ENCODE measurements around the gene DENND2A.
A peak's percentile ranks its signal among the peaks of the same experiment; 100 is the strongest.
"Not testable (repeated sequence)": the region's sequence is repeated elsewhere in the genome, so short reads cannot be mapped to it uniquely, and the experiment has no call there.

Gene DENND2A

GRCh38 chr7:140585333-140585732 lies 55.3 kb downstream of the DENND2A start:
- no peak for TF ChIP-seq POLR2A (IDR thresholded peaks at IDR 0.05; ENCODE audit: low read depth, low read length)
- DNase-seq (ENCODE audit: insufficient read length, low spot score) (no peak), FAIRE-seq (no peak)

DNA sequence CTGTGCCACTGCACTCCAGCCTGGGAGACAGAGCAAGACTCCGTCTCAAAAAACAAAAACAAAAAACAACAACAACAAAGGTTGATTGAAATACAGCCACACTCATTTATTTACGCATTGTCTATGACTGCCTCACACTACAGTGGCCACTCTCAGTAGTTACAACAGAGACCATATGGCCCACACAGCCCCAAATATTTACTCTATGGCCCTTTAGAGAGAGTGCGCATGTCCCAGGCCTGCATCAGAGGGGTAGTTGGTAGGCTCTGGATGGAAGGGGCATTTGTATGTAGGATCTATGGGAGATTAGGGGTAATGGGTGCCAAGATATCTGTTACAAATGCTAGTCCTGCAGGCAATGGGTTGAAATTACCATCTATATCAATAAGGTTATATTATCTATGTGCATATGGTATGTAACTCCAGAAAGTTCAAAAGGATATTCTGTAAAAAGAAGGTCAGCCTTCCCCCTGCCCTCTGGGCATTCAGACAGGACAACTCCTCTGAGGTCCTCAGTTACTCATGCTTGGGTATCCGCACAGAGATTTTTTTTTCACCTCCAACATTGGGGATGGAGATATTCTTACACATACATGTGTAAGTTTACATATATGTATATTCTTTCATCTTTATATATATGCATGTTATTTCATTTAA lies 56.3 kb downstream of the DENND2A start:
- DNase-seq (ENCODE audit: insufficient read length, low spot score): no peak
- FAIRE-seq: no peak
- TF ChIP-seq POLR2A (IDR thresholded peaks at IDR 0.05; ENCODE audit: low read depth, low read length): no peak

- FAIRE-seq (no peak), DNase-seq (ENCODE audit: insufficient read length, low spot score) (no peak)
- TF ChIP-seq POLR2A (IDR thresholded peaks at IDR 0.05; ENCODE audit: low read depth, low read length): no peak
Measured at GRCh38 chr7:140581411-140581810, 59.2 kb downstream of the DENND2A start.

GRCh38 chr7:140577651-140578050 lies 63.0 kb downstream of the DENND2A start:
- no peak for TF ChIP-seq POLR2A (IDR thresholded peaks at IDR 0.05; ENCODE audit: low read depth, low read length)
- FAIRE-seq (no peak), DNase-seq (ENCODE audit: insufficient read length, low spot score) (no peak)

DNA sequence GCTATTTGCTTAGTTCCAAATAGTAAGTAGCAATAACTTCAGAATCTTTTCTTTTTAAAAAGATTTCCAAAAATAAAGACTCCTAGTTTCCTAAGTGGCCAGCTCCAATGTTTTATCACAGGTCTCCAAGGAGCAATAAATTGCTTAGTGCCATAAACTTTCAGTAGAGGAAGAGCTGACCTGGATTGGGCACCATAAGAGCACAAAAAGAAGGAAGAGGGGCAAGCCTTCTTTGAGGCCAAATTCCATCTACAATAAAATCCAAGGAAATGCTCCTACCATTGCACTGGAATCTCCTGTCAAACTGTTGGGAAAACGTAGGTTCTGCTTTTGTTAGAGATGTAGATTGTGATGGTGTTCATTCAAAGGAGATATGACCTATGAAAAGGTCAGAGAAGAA lies 64.0 kb downstream of the DENND2A start:
- DNase-seq (ENCODE audit: insufficient read length, low spot score) (no peak), FAIRE-seq (no peak)
- TF ChIP-seq POLR2A (IDR thresholded peaks at IDR 0.05; ENCODE audit: low read depth, low read length): no peak

DNA sequence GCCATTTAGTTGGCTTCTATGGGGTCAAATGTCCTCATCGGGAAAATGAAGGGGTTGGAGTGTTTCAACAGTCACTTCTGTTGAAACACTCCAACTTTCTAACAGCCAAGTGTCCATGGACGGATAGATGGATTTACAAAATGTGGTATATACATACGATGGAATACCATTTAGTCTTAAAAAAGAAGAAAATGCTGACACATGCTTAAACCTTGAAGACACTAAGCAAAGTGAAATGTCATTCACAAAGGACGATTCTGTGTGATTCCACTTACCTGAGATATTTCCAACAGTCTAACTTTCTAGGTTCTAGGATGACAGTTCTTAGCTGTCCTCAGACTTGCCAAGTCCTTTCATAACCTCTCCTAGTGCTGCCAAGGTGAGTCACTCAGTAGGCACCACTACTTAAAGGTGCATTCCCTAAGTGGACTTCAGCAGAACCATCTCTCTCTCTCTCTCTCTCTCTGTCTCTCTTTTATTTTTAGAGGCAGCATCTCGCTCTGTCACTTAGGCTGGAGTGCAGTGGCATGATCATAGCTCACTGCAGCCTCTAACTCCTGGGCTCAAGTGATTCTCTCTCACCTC lies 69.0 kb downstream of the DENND2A start:
- no peak for TF ChIP-seq POLR2A (IDR thresholded peaks at IDR 0.05; ENCODE audit: low read depth, low read length)
- no peak for DNase-seq (ENCODE audit: insufficient read length, low spot score)
- FAIRE-seq: no peak

DNA sequence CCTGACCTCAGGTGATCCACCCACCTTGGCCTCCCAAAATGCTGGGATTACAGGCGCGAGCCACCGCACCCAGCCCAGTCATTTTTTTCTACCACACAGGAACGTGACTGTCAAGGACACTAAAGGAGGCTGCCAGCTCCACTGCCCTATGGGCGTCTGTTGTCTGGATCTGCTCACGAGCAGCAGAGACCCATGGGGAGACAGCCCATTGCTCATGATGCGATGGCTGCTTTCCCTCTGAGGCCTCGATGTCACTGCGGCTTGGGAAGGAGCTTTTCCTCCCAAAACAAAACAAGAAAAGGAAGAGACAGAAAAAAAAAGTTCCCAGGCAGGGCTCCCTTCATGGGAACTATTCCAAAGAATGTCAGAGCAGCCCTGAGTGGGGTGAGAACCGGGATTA lies 70.5 kb downstream of the DENND2A start:
- TF ChIP-seq POLR2A (IDR thresholded peaks at IDR 0.05; ENCODE audit: low read depth, low read length): no peak
- DNase-seq (ENCODE audit: insufficient read length, low spot score) (no peak), FAIRE-seq (no peak)

DNA sequence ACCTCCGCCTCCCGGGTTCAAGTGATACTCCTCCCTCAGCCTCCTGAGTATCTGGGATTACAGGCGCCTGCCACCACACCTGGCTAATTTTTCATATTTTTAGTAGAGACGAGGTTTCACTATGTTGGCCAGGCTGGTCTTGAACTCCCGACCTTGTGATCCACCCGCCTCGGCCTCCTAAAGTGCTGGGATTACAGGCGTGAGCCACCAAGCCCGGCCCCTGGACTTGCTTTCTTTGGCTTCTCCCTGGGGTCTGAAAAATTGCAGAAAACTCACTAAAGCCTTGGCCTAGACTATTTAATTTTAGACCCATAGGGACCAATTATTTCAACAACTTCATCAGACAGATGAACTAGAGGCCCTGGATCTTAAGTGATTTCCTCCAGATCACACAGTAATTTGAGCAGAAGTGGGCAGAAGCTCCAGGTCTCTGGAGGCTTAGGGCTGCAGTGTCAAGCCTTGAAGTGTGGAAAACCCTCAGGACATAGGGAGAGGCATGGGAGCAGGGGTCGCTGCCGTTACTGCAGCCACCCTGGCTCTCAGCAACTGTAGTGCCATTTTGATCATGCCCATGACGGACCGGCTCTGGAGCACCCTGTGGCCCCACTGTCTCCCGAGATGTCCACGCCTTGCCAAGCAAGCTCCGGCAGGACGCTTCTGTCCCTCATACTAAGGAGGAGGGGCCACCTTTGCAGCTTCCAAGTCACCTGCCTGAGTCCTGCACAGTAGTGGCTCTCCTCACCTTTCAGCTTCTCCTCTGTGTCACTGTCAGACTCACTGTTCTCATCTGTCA lies 72.4 kb downstream of the DENND2A start:
- no peak for DNase-seq (ENCODE audit: insufficient read length, low spot score)
- no peak for TF ChIP-seq POLR2A (IDR thresholded peaks at IDR 0.05; ENCODE audit: low read depth, low read length)
- no peak for FAIRE-seq

DNA sequence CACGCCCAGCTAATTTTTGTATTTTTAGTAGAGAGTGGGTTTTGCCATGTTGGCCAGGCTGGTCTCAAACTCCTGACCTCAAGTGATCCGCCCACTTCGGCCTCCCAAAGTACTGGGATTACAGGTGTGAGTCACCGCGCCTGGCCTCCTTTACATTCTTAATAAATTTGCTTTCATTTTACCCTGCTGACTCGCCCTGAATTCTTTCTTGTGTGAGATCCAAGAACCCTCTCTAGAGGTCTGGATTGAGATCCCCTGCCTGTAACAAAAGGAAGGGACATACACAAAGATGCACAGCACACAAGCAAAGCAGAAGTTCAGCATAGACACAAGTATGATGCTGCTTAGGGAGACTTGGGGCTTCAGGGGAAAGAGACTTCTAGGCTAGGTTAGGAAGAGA lies 74.4 kb downstream of the DENND2A start:
- not testable (repeated sequence) for FAIRE-seq
- peak; percentile 15 for DNase-seq (ENCODE audit: insufficient read length, low spot score)

GRCh38 chr7:140565761-140566160 lies 74.9 kb downstream of the DENND2A start:
- FAIRE-seq; DNase-seq (ENCODE audit: insufficient read length, low spot score): not testable (repeated sequence)

DNA sequence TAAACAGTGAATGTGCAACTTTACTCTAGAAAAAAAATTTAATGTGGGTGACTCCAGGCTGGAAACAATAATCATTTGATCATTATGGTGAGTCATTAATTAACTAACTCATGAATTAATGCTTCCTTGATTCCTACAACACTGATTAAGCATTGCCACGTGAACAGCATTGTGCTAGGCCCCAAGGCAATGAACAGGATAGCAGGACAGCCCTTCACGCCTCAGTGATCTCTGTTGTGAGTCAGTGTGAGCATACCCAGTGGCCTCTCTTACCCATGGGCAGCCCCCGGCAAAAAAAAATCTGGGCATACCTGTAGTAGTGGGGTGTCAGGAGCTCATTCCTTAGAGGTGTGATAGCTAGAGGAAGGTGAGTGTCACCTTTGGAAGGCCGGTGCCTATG lies 76.0 kb downstream of the DENND2A start:
- no peak for FAIRE-seq
- no peak for TF ChIP-seq POLR2A (IDR thresholded peaks at IDR 0.05; ENCODE audit: low read depth, low read length)
- DNase-seq (ENCODE audit: insufficient read length, low spot score): no peak

GRCh38 chr7:140562926-140563481 lies 77.6 kb downstream of the DENND2A start:
- DNase-seq (ENCODE audit: insufficient read length, low spot score) (no peak), FAIRE-seq (no peak)
- no peak for TF ChIP-seq POLR2A (IDR thresholded peaks at IDR 0.05; ENCODE audit: low read depth, low read length)

DNA sequence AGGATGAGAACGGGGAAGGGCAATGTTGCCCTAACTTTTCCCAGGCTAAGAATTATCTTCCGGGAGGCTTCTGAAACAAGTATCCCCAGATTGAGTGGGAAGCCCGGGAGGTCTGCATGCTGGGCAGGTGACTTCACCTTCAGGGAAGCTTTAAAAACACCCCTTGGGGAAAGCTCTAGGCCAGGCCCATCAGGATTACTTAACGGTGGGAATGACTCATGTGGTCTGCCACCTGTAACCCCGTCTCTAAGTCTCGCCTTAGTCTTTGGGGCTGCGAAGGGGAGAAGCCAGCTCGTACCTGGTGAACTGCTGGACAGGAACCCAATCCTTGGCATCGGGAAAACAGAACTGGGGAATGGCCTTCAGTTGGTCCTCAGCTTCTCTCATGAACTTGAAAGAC lies 81.2 kb downstream of the DENND2A start:
- DNase-seq (ENCODE audit: insufficient read length, low spot score): no peak
- no peak for TF ChIP-seq POLR2A (IDR thresholded peaks at IDR 0.05; ENCODE audit: low read depth, low read length)
- no peak for FAIRE-seq

DNA sequence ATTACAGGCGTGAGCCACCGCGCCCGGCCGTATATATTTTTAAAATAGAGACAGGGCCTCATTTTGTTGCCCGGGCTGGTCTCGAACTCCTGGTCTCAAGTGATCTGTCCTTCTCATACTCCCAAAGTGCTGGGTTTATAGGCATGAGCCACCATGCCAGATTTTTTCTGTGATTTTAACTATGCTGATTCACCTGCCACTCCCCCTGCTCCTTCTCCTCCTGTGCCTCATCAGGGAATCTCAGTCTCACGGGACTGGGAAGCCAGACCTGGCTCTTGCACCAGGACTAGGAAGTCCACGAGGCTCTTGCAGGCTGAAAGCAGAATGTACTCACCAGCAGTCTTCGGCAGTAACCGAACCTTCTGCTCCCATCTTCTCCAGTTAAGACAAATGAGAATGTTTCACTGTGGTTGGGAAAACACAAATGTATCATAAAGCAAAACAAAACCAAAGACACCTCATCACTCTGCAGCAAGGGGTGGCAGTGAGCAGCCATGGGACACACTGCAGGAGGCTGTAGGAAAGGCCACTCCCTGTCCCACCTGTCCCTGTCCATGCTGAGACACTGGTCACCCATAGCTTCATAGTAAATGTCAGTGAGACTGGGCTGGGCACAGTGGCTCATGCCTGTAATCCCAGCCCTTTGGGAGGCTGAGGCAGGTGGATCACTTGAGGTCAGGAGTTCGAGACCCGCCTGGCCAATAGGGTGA lies 82.6 kb downstream of the DENND2A start:
- FAIRE-seq (no peak), DNase-seq (ENCODE audit: insufficient read length, low spot score) (peak; percentile 44)
- TF ChIP-seq POLR2A (IDR thresholded peaks at IDR 0.05; ENCODE audit: low read depth, low read length): no peak
